HG03135 (cell line): Measurements from ENCODE around the gene REXO5.
"Not testable (repeated sequence)": the region's sequence is repeated elsewhere in the genome, so short reads cannot be mapped to it uniquely, and the experiment has no call there.

Source experiments
- ATAC-seq: cut with Tn5 transposase; IDR thresholded peaks from one replicate; pipeline ENCODE4 v1.9.1; 2021; ENCODE audit warnings: mild to moderate bottlenecking, moderate library complexity; ENCODE audit not compliant: unreplicated experiment

Gene REXO5

DNA sequence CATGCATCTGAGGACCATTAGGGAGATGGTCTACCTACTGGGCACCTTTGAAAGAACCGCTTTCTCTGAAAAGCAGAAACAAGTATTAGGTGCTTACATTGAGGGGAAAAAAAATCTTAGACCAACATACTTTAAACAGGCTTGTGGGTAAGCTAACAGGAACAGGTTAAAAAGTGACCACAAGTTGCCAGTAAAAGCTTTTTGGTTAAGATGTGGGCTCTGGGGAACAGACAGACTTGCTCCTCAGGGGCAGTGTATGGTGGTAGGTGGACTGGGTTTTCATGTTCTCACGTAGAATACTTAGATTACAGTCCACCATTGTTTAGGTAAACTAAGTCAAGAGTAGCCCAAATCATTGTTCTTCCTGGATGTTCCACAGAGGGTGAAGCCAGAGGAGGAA lies 41.2 kb downstream of the REXO5 start:
- ATAC-seq, result no peak

DNA sequence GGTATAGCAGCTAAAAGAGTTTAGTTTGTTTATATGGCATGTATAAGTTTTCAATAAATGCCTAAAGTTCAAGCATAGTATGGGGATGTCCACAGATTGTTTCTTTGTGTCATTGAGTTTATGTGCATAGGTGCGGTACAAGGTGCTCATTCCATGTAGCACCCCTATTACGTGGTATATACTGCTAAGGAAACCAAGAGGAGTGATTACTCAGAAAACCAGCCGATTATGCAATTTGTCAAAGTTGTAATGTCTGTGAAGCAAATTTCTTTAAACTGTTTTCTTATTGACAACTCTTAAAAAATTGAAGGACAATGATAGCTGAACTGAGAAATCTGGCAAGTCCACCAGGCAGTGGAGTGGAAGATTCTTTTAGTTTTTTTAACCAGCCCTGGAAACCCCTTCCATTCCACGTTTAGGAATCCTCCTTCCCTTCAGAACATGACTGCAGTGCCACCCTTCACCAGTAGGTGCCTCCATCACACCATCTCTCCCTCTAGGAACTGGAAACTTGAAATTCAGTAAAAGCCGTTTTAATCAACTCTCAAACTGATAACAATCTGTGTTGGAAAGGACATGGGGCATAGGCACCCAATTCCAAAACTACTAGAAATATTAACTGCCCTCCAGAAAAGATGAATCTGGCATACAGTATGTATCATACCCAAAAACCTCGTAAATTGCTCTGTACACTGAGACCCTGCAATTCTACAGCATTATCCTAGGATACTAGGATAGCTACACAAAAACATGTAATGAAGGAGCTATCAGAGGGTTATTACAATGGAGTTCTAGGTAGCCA lies 43.5 kb downstream of the REXO5 start:
- no peak for ATAC-seq

DNA sequence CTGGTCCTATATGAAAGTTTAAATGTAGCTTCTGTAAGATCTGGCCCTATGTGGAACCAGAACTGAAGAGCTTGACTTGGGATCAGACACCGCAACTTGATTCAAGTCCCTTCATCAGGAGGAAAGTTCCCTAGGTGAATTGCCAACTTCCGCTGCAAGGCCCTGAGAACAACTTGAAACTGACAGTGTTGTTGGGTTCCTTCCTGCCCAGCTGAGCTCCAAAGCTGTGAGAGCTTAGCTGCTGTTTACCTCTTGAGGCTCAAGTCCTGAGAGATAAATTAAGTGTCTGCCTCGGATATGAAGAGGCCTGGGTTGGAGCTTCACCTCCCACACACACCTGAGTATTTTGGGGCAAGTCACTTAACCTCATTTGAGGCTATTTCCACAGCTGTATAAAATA lies 44.7 kb downstream of the REXO5 start:
- no peak for ATAC-seq

DNA sequence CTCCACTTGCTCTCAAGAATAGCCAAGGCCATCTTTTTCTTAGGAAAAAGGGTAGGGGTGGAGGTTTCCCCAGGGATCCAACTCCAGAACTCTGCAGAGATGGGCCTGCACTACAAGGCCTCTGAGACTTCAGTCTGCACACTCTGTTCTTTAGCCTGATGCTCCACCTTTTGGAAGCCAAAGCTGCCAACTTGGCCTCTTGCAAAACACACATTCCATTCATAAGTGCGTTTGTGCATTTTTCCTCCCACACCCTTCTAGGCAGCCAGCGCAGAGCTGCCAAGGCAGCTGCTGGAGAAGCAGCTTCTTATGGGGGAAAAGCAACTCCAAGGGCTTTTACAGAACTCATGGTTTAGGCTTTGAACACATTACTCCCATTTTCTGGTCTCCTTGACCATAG lies 45.3 kb downstream of the REXO5 start:
- ATAC-seq, result no peak

DNA sequence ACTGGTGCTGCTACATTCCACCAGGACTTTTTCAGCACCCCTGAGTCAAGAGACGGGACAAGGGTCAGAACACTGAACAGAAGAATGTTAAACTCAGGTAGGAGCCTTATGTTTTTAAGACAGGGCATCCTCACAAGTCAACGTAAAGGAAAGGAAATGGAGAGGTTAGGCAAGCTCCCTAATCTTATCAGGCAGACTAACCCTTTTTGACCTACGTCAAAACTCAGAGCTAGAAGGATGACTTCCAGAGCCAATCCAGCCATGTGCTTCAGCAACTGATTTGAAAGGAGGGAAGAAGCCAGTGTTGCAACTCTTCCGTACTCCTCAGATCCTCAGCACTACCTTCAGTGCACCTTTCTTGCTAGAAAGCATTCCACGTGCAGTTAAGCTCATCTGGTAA lies 46.8 kb downstream of the REXO5 start:
- no peak for ATAC-seq

DNA sequence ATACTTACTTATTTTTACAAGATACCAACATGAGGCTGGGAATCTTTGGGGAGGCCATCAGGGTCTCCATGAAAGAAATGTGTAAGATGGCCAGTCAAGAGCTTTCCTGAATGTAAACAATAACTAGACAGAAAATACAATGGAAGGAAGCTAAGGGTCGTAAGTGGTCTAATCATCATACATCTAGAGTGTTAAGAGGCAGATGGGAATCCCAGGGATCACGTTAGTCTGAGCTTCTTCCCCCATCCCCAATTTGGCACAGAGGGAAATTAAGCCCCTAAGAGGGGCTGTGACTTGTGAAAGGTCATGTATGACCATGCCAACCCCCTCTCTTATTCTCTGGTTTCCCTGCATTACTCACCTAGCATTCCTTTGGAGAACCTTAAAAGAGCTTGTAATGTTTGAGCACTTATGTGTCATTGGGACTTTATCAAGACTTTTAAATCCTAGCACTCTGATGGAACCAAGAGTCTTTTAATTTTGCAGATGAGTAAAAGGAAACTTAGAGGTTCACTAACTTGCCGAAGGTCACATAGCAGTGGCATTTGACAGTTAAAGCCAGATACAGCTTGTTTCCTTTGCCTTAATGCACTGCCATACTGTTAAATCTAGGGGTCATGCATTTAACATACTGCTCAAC lies 47.8 kb downstream of the REXO5 start:
- no peak for ATAC-seq

DNA sequence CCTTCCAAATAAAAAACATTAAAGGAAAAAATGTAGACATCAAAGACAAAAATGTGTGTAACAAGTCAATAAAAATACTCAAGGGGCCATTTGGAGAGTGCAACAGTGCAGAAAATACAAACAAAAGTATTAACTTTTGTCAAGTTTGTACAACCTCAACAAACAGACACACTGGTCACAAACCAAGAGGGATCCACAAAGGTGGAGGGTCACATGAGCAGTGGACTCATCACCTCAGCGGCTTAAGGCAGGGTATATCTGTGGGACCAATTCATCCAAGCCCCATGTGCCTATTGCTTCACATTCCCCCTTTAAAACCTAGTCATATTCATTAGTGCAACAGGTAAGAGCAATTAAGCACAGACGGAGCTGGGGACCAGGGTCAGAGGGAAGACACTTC lies 48.6 kb downstream of the REXO5 start:
- ATAC-seq, result no peak

DNA sequence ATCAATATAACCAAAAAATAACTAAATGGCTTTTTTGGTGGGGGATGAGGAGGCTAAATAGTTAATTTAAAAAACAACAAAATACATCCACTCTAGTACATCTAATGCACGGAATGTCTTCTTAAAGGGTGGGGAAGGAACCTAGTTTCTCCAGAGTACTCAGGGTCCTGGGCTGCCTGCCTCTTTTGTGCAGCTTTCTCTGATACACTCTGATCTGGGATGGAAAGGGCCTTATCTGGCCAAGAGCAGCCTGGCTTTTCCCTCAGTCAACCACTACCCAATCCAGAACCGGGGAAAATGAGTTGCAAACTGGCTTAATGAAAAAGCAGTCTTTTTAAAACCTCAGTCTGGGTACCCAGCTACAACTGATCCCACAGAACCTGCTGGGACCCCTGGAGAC lies 51.0 kb downstream of the REXO5 start:
- ATAC-seq, result no peak

DNA sequence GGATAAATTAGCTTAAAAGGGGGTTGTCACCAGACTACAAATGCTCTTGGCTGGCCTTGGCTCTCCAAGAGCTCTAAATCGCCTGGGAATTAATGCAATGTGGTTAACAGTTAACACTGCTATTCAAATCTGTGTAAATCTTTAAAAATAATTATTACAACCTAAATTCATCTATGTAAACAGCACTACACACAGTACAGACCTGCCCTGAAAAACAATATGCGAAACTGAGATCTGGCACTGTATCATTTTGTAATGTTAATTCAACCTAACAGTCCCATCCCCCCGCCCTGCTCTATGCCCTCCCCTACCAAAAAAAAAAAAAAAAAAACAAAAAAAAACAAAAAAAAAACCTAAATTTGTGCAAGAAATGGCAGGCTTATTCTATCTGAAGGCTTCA lies 52.9 kb downstream of the REXO5 start:
- ATAC-seq, result no peak

DNA sequence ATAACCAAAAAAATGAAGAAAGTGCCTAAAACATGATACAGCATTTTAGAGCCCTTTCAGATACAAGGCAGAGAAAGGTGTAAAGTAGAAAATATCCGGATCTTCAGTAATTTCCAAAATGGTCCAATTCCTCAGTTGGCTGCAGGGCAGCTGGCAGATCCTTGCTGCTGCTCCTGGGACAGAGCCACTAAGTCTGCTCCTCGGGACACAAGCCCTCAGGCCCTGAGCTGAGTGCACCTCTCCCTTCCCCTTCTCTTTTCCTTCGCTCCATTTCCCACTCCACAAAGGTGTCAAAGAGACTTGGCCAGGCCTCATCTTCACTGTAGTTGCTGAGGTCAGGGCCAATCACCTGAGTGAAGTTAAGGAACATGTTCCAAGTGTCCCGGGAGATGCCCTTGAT lies 53.4 kb downstream of the REXO5 start:
- no peak for ATAC-seq

DNA sequence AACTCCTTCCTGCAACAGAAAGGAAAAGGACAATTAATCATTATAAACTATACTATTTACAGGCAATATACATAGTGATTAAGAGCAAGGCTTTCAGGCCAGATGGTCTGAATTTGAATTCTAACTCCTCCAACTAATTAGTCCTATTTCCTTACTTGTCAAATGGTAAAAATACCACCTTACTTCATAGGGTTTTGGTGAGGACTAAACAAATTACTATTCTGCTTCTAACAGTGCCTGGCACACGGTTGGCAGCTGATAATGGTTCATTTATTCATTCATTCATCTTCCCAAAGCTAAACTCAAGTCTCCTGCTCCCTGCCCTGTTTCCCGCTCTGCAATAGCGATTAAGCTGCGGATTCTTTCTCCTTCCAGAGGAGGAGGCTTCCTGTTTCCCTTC lies 54.0 kb downstream of the REXO5 start:
- no peak for ATAC-seq

DNA sequence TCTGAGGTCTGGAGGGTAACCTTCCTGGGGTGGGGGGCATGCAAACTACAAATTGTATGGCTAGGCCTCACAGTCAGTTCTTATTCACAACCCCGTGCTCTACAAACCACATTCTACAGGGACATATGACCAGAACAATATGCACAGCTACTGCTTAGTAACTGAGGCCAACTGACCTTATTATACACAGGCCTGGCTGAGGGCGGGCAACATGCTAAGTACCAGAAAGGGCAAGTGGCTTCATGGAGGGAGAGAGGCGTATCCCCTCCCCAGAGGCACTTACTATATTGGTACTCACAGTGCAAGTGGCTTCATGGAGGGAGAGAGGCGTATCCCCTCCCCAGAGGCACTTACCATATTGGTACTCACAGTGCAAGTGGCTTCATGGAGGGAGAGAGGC lies 54.7 kb downstream of the REXO5 start:
- ATAC-seq, result not testable (repeated sequence)

DNA sequence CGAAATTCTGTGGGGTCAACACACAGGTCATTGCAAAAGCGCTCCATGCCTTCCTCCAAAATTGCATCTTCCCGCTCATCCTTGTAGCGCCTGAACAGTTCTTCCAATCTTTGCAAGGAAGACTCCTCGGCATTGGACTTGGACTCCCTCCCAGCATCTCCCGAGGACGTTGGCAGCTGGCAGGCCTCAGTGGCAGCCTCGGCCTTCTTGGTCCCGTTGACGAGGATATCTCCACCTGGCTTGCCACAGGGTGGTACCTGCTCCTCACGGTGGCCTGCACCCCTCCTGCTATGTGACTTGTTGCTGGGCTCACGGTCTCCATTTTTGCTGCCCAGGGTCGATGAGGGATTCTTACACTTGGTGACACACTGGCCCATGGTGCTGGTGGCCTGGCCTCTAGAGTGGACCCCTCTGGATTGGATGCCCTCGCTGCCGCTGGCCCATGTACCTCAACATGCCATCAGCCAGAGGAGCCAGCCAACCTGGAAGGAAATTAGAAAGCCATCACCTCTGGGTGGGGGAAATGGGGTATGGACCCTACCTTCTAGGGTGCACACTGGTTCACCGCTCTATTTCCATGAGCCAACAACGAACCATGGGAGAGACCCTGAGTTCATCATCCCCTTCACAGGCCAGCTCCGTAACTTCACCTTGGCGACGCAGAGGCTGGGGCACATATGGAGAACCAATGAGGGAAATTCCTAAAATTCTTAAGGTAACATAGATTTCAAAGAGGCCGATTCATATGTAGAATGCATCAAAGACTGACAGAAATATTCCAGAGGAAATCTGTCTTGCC lies 56.0 kb downstream of the REXO5 start:
- ATAC-seq, result no peak

DNA sequence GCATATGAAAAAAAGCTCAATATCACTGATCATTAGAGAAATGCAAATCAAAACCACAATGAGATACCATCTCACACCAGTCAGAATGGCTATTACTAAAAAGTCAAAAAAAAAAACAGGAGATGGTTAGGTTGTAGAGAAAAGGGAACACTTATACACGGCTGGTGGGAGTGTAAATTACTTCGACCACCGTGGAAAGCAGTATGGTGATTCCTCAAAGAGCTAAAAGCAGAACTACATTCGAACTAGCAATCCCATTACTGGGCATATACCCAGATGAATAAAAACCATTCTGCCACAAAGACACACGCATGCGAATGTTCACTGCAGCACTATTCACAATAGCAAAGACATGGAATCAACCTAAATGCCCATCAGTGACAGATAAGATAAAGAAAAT lies 58.0 kb downstream of the REXO5 start:
- not testable (repeated sequence) for ATAC-seq

DNA sequence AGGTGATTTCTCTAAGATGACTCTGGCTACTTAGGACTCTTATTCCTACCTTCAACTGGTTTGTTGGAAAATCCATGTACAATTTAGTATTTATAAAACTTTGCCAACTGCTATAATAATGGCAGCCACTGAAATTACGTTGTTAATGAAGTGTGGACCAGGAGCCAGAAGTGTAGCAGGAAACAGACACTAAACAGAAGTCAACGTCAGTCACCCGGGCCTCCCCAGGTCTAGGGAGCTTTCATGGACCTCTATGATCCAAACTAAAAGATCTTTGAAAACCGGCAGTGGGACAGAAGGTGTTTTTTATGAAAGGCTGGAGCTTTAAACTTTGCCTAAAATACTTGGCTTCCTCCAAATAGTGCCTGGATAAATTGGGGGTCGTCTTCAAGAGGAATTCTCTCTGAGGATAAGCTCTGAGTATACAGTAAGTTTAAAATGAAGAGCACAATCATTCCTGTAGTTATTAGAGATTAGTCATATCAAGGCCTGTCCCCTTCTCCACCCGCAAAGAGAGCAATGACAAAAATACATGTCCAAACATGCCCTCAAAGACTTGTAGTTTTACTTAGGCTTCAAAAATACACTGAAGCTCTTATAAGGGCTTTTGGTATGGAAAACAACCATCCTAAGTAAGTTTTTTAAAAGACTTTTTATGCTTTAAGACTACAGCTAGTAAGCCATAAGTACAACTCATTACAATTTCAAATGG lies 59.2 kb downstream of the REXO5 start:
- no peak for ATAC-seq

DNA sequence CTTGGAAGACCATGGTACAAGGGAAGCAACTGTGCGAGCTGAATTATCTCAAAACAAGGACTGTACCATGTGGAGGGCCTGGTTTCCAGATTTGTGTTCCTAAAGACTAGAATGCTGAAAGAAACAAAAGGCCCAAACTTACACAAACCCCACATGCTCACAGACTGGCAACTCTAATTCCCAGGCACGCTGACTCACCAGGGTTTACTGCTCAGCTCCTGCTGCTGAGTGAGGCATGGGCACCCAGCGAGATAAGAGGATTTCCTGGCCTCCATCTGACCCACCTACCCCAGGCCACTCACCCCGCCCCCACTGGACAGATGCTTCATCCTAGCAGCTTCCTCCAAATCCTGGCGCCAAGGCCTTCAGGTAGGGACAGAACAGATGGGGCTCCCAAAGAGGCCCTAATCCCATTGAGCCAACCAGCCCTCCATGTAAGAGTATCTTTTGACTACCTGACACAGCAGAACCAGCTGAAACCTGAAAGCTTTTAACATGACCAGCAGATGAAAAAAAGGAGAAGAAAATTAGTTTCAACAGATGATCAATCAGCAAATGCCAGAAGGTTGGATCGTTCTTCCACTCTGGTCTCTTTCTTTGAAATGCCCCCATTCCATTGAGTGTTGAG lies 59.9 kb downstream of the REXO5 start:
- no peak for ATAC-seq

DNA sequence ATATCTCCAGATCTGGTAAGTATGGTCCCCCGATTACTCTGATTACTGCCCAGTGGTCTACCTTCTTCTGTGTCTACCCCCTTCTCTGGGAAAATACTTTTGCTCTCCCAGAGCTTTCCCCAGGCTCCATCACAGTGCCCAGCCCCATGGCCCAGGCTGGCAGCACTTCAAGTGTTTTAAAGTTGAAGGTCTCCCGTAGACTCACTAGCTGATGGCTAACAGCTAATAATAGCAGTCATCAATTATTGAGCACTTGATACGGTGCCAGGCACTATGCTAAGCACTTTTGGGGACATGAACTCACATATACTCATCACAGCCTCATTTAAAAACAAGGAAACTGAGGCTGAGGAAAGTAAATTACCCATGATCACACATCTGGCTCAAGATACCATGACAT lies 60.5 kb downstream of the REXO5 start:
- no peak for ATAC-seq

DNA sequence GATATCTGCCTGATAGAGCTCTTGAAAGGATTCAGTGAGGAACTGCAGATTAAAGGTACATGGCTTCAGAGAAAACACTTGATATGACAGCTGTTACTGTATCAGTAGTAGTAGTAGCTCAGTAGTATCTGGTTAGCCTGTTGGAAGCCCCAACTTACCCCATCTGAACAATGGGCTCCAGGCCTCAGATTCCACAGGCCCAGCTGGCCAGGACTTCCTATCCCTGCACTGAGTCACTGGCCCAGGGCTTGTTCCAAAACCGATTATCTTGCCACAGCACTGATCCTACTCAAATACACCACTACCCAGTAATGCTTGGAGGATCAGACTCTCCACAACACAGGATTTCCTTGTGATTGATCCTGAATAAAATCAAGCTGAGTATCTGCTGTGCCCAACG lies 61.3 kb downstream of the REXO5 start:
- ATAC-seq, result no peak

DNA sequence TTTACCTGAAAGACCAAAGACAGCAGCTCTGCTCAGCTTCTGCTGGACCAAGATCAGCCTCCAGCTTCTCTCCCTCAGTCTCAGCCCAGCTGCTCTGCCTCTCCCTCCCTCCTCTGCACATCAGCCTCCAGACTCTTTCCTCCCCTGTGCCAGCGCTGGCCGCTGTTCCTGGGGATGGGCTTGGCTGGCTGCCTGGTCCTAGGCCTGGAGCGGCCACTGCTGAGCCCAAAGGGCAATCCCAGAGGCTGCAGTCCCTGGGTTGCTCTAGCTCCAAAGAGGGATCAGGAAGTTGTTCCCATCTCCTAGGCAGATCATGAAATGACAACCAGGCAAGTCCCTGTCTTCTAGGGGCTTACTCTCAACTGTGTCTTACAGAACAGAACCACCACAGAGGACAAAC lies 62.6 kb downstream of the REXO5 start:
- no peak for ATAC-seq

DNA sequence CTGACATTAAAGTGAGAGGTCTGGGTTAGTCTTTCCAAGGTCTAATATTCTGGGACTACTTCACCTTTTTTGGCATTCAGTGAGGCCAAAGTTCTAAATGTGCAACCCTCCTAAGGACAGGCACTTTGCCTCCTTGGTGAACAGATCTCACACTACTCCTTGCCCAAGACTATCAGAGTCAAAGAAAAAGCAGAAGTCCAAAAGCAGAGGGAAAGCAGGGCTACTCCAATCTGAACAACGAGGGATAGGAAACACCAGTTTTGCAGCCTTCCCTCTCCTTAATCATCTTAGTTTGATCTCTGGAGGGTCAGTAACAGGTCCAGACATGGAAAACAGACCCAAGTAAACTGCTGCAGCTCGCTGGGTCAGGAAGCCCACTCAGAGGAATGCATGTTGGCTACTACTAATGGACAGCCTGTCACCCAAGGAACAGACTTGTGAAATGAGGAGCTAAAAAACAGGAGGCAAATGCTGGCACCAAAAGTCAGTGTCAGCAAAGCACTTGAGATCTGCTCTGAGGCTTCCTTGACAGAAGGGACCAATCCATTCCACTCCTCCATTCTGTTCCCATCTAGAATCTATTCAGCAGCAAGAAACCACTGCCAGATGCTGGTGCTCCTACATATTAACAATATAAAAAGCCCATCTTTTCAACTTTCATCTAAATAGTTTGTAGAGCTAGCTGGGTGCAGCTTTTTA lies 63.9 kb downstream of the REXO5 start:
- ATAC-seq, result no peak
